Fibroblast of skin of right quadriceps (primary cell): ENCODE data around the gene NPAS2.

Source experiments
- DNase-seq: peaks from one replicate; pipeline ENCODE4 v3.0.0-alpha.2; 2013

The NPAS2 gene

GRCh38 chr2:100799686-100800085 lies 20.3 kb upstream of the NPAS2 start:
- peak; percentile 38 for DNase-seq

GRCh38 chr2:100800915-100801314 lies 19.0 kb upstream of the NPAS2 start:
- DNase-seq: no peak

- DNase-seq: no peak
Observed at GRCh38 chr2:100801402-100801801, 18.5 kb upstream of the NPAS2 start.

- DNase-seq: no peak
Observed at GRCh38 chr2:100802066-100802465, 17.9 kb upstream of the NPAS2 start.

GRCh38 chr2:100803334-100803733 lies 16.6 kb upstream of the NPAS2 start:
- DNase-seq: no peak

- DNase-seq: no peak
Observed at GRCh38 chr2:100806550-100806949, 13.4 kb upstream of the NPAS2 start.

GRCh38 chr2:100807707-100808106 lies 12.2 kb upstream of the NPAS2 start:
- DNase-seq: no peak

GRCh38 chr2:100808582-100808981 lies 11.4 kb upstream of the NPAS2 start:
- no peak for DNase-seq

- no peak for DNase-seq
Observed at GRCh38 chr2:100809506-100809905, 10.4 kb upstream of the NPAS2 start.

- no peak for DNase-seq
Observed at GRCh38 chr2:100810603-100811145, 9.3 kb upstream of the NPAS2 start.

GRCh38 chr2:100812116-100812515 lies 7.8 kb upstream of the NPAS2 start:
- DNase-seq: no peak

- no peak for DNase-seq
Observed at GRCh38 chr2:100812573-100812972, 7.4 kb upstream of the NPAS2 start.

- peak; percentile 60 for DNase-seq
Observed at GRCh38 chr2:100813527-100813926, 6.4 kb upstream of the NPAS2 start.

GRCh38 chr2:100814043-100814442 lies 5.9 kb upstream of the NPAS2 start:
- DNase-seq: no peak

- DNase-seq: no peak
Observed at GRCh38 chr2:100814453-100814852, 5.5 kb upstream of the NPAS2 start.

GRCh38 chr2:100817388-100817985 lies 2.5 kb upstream of the NPAS2 start:
- no peak for DNase-seq

- DNase-seq: no peak
Observed at GRCh38 chr2:100818003-100818605, 1.8 kb upstream of the NPAS2 start.

GRCh38 chr2:100818606-100819369 lies 1.2 kb upstream of the NPAS2 start:
- DNase-seq: peak; percentile 76

- DNase-seq: no peak
Observed at GRCh38 chr2:100820273-100820522, 259 bp downstream of the NPAS2 start.

GRCh38 chr2:100820523-100821254 lies 750 bp downstream of the NPAS2 start:
- no peak for DNase-seq

- DNase-seq: no peak
Observed at GRCh38 chr2:100821255-100821910, 1.4 kb downstream of the NPAS2 start.

- DNase-seq: no peak
Observed at GRCh38 chr2:100821911-100822265, 1.9 kb downstream of the NPAS2 start.

GRCh38 chr2:100822587-100823248 lies 2.8 kb downstream of the NPAS2 start:
- DNase-seq: peak; percentile 76
